GM23248 (cell line): ENCODE results near the gene NAT14.

Experiments used
- EZH2 ChIP-seq: fragments of 200-600 bp; sonication (generic); IDR thresholded peaks from 2 replicates; pipeline ENCODE4 v1.6.1; 2018; ENCODE audit warnings: antibody characterized with exemption, mild to moderate bottlenecking; ENCODE audit not compliant: insufficient read depth, poor library complexity, severe bottlenecking
- EZH2phosphoT487 ChIP-seq: fragments of 200-600 bp; sonication (generic); IDR thresholded peaks from 2 replicates; pipeline ENCODE4 v1.6.1; 2018; ENCODE audit warnings: antibody characterized with exemption, moderate library complexity, mild to moderate bottlenecking, low read depth; ENCODE audit not compliant: insufficient read depth

DNA sequence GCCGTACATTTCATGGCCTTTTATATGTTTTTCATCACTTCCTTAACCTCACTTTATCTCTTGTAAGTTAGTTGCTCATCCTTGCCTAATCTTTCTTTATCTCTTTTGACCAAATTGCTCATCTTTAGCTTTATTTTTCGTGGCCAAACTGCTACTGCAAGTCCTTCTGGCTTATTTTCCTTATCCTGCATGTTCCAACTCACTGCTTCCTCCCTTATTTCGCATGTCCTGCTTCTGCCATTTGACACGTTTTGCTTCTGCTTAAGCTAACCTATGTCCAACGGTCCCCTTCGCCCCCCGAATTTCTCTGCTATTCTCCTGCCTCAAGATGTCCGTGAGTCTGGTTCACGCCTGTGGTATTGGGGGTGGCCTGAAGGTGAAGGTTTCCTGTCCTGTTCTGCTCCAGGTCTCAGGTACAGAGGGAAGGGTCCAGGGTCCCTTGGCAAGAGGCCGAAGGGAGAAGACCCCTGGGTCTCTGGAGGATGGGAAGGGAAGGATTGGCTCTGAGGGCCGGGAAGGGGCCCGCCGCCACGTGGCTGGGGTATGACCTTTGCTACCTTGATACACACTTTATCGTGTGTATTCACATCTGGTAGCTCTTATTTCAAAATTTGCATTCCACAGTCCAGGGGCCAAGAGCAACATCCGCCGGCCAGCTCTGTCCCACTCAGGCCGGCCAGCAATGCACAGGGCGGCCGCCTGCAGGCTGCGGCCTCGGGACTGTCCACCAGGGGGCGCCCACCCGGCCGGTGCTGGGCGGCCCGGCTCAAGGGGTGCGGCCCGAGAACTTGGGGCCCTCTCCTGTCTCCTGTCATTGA lies 17.5 kb upstream of the NAT14 start:
- TF ChIP-seq EZH2 (no peak), EZH2phosphoT487 (no peak)
